Jurkat, Clone E6-1 (cell line): ENCODE measurements around the gene NCBP2L.

Experiments used
- DNase-seq: peaks from one replicate; pipeline ENCODE4 v3.0.0-alpha.2; 2011; ENCODE audit warnings: low read depth, low spot score
- H3K4me3 ChIP-seq: 2 replicates; pipeline ENCODE4 v1.5.1; 2011; ENCODE audit warnings: mild to moderate bottlenecking, low read length, control low read depth, moderate library complexity

Gene NCBP2L

DNA sequence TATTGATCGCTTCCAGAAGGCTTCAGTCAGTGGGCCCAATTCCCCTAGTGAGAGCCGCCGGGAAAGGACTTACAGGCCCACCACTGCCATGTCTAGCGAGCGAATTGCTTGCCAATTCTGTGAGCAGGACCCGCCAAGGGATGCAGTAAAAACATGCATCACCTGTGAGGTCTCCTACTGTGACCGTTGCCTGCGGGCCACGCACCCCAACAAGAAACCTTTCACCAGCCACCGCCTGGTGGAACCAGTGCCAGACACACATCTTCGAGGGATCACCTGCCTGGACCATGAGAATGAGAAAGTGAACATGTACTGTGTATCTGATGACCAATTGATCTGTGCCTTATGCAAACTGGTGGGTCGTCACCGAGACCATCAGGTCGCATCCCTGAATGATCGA is 63.4 kb downstream of the NCBP2L start:
- no peak for DNase-seq

GRCh38 chrX:107842715-107843400 is 65.3 kb downstream of the NCBP2L start:
- H3K4me3 ChIP-seq: no peak overlapping the region
- DNase-seq: no peak

More for the DNA sequence above, 63.4 kb downstream of the NCBP2L start:
- H3K4me3 ChIP-seq: no peak overlapping the region
